Neuronal stem cell (in vitro differentiated cells): ENCODE results near the gene SMYD5.
"Not testable (repeated sequence)": the region's sequence is repeated elsewhere in the genome, so short reads cannot be mapped to it uniquely, and the experiment has no call there.

Experiments
- DNase-seq: peaks from one replicate; pipeline ENCODE4 v3.0.0-alpha.2; 2013; ENCODE audit warnings: low spot score
- H2AFZ ChIP-seq: one replicate; pipeline ENCODE4 v1.6.1; 2013; ENCODE audit warnings: mild to moderate bottlenecking, low read length, inconsistent platforms
- H2AK5ac ChIP-seq: 2 replicates; pipeline ENCODE4 v1.6.1; 2013; ENCODE audit warnings: low read depth, mild to moderate bottlenecking, inconsistent platforms, low read length, moderate library complexity, mixed read lengths
- H2BK120ac ChIP-seq: 2 replicates; pipeline ENCODE4 v1.6.1; 2013; ENCODE audit warnings: low read depth, mild to moderate bottlenecking, inconsistent platforms, low read length, moderate library complexity, mixed read lengths
- H2BK12ac ChIP-seq: one replicate; pipeline ENCODE4 v1.6.1; 2013; ENCODE audit warnings: low read length, inconsistent platforms
- H2BK15ac ChIP-seq: 2 replicates; pipeline ENCODE4 v1.6.1; 2013; ENCODE audit warnings: mild to moderate bottlenecking, low read length, inconsistent platforms, mixed read lengths
- H2BK5ac ChIP-seq: one replicate; pipeline ENCODE4 v1.6.1; 2013; ENCODE audit warnings: inconsistent platforms, mild to moderate bottlenecking, low read length, moderate library complexity
- H3K14ac ChIP-seq: one replicate; pipeline ENCODE4 v1.6.1; 2013; ENCODE audit warnings: low read length, inconsistent platforms
- H3K18ac ChIP-seq: 2 replicates; pipeline ENCODE4 v1.6.1; 2013; ENCODE audit warnings: low read length, inconsistent platforms
- H3K23ac ChIP-seq: 2 replicates; pipeline ENCODE4 v1.6.1; 2013; ENCODE audit warnings: low read depth, mild to moderate bottlenecking, mixed read lengths, low read length, inconsistent platforms; ENCODE audit not compliant: poor library complexity
- H3K27ac ChIP-seq: replicated peaks from 3 replicates; pipeline ENCODE4 v1.5.1; 2013; ENCODE audit warnings: low read length, inconsistent platforms
- H3K27me3 ChIP-seq, 3 experiments: 2 replicates each; pipeline ENCODE4 v1.6.1; 2013; ENCODE audit warnings: low read length in 3 of 3, mild to moderate bottlenecking in 2 of 3, inconsistent platforms in 1 of 3, low read depth in 1 of 3, mixed read lengths in 1 of 3, moderate library complexity in 1 of 3; ENCODE audit not compliant: control insufficient read depth in 3 of 3, insufficient read depth in 3 of 3
- H3K36me3 ChIP-seq, 2 donors: replicated peaks in 1 of 2; 2 replicates each; pipeline ENCODE4 v1.6.1; 2013; ENCODE audit warnings: low read length in 2 of 2; ENCODE audit not compliant: control insufficient read depth in 2 of 2, insufficient read depth in 2 of 2
- H3K4ac ChIP-seq: 2 replicates; pipeline ENCODE4 v1.6.1; 2013; ENCODE audit warnings: inconsistent platforms, mild to moderate bottlenecking, low read length, moderate library complexity
- H3K4me1 ChIP-seq, 2 donors: 1 replicate in 1 of 2; 2 replicates in 1 of 2; pipeline ENCODE4 v1.6.1; 2013; ENCODE audit warnings: low read length in 2 of 2, low read depth in 1 of 2; ENCODE audit not compliant: control insufficient read depth in 2 of 2, insufficient read depth in 1 of 2
- H3K4me2 ChIP-seq: one replicate; pipeline ENCODE4 v1.6.1; 2013; ENCODE audit warnings: mild to moderate bottlenecking, low read length, inconsistent platforms; ENCODE audit not compliant: insufficient read depth, poor library complexity, severe bottlenecking
- H3K4me3 ChIP-seq, 2 donors: 2 replicates each; pipeline ENCODE4 v1.5.1; 2013; ENCODE audit warnings: low read length in 2 of 2, mild to moderate bottlenecking in 2 of 2, inconsistent platforms in 1 of 2, moderate library complexity in 1 of 2
- H3K79me1 ChIP-seq: one replicate; pipeline ENCODE4 v1.6.1; 2013; ENCODE audit warnings: low read depth, mild to moderate bottlenecking, inconsistent platforms, low read length, moderate library complexity
- H3K9ac ChIP-seq: one replicate; pipeline ENCODE4 v1.6.1; 2013; ENCODE audit warnings: mild to moderate bottlenecking, low read depth, low read length, inconsistent platforms; ENCODE audit not compliant: poor library complexity
- H3K9me3 ChIP-seq, 2 donors: replicated peaks in 1 of 2; 2 replicates each; pipeline versions ENCODE3 to v1.6.1; 2013; ENCODE audit warnings: low read length in 2 of 2, mild to moderate bottlenecking in 2 of 2, inconsistent platforms in 1 of 2, low read depth in 1 of 2, mixed read lengths in 1 of 2, moderate library complexity in 1 of 2; ENCODE audit not compliant: control insufficient read depth in 2 of 2, insufficient read depth in 1 of 2
- H4K8ac ChIP-seq: one replicate; pipeline ENCODE4 v1.6.1; 2013; ENCODE audit warnings: low read depth, mild to moderate bottlenecking, inconsistent platforms, low read length, moderate library complexity
- H4K91ac ChIP-seq: one replicate; pipeline ENCODE4 v1.6.1; 2013; ENCODE audit warnings: low read length, low read depth, mild to moderate bottlenecking, inconsistent platforms; ENCODE audit not compliant: poor library complexity
- WGBS, 2 donors: extraction: QIAGEN DNeasy Blood & Tissue Kit; methylation state at CpG; one replicate each; pipeline ENCODE4 v1.1.7; 2013; ENCODE audit warnings: missing lambda C conversion rate in 2 of 2, mixed read lengths in 1 of 2; ENCODE audit not compliant: insufficient read length in 2 of 2, insufficient replicate concordance in 1 of 2; ENCODE audit errors: extremely low coverage in 2 of 2; 5-methylcytosine and 5-hydroxymethylcytosine counted together

Gene SMYD5

DNA sequence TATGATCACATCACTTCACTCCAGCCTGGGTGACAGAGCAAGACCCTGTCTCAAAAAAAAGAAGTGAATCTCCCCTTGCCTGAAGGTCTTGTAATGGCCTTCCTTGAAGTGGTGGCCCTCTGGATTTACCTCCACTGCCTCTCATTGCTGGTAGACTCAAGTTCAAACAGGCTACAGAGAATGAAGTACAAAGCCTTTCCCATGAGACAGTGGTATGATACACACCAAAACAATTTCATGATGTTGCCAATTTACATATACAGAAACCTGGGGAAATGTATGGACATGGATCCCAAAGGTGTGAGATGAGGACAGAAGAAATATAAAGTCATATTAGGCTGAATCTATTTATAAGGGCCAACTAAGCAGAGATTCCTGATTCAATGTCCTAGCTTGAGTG, 16.5 kb upstream of the SMYD5 start:
- no peak overlapping the region for H2AK5ac ChIP-seq
- no peak overlapping the region for H3K27ac ChIP-seq
- H3K23ac ChIP-seq, result no peak overlapping the region
- DNase-seq, result no peak
- H3K9me3 ChIP-seq, result peaks cover 0 to 10% of the 10 kb centered on the region in 2 donors
- H4K91ac ChIP-seq, result no peak overlapping the region
- no peak overlapping the region for H3K4me2 ChIP-seq
- H4K8ac ChIP-seq, result no peak overlapping the region
- no peak overlapping the region for H2BK15ac ChIP-seq
- H2BK120ac ChIP-seq, result no peak overlapping the region
- H3K18ac ChIP-seq, result no peak overlapping the region
- no peak overlapping the region for H3K14ac ChIP-seq
- H3K79me1 ChIP-seq, result no peaks in the 10 kb centered on the region
- H2BK5ac ChIP-seq, result no peak overlapping the region
- no peak overlapping the region for H3K4me3 ChIP-seq
- no peak overlapping the region for H2BK12ac ChIP-seq
- no peaks in the 10 kb centered on the region for H3K4me1 ChIP-seq
- H3K27me3 ChIP-seq, result peaks cover 9 to 60% (median 14%) of the 10 kb centered on the region in 3 experiments
- H2AFZ ChIP-seq, result no peak overlapping the region
- H3K9ac ChIP-seq, result no peak overlapping the region
- H3K36me3 ChIP-seq, result no peaks in the 10 kb centered on the region
- no peak overlapping the region for H3K4ac ChIP-seq

DNA sequence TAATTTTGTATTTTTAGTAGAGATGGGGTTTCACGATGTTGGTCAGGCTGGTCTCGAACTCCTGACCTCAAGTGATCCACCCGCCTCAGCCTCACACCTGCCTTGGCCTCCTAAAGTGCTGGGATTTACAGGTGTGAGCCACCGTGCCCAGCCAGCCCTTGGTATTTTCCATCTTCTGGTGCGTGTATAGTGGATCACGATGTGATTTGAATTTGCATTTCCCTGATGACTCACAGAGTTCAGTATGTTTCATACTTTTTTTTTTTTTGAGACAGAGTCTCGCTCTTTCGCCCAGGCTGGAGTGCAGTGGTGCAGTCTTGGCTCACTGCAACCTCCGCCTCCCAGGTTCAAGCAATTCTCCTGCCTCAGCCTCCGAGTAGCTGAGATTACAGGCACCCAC, 13.8 kb upstream of the SMYD5 start:
- not testable (repeated sequence) for H2BK15ac ChIP-seq, H2AFZ ChIP-seq, H4K8ac ChIP-seq, H3K27ac ChIP-seq, H4K91ac ChIP-seq, H3K79me1 ChIP-seq, H3K36me3 ChIP-seq, H3K4me1 ChIP-seq, H3K9ac ChIP-seq, H3K18ac ChIP-seq, H3K4ac ChIP-seq, DNase-seq, H3K9me3 ChIP-seq, H2BK5ac ChIP-seq, H3K14ac ChIP-seq, H3K23ac ChIP-seq, H3K4me3 ChIP-seq, H2AK5ac ChIP-seq, H2BK120ac ChIP-seq, H3K4me2 ChIP-seq, H2BK12ac ChIP-seq
- peaks cover 18 to 75% (median 32%) of the 10 kb centered on the region in 3 experiments for H3K27me3 ChIP-seq
- no CpG with 5 or more reads among the region's 10 CpGs for WGBS, 2 donors

DNA sequence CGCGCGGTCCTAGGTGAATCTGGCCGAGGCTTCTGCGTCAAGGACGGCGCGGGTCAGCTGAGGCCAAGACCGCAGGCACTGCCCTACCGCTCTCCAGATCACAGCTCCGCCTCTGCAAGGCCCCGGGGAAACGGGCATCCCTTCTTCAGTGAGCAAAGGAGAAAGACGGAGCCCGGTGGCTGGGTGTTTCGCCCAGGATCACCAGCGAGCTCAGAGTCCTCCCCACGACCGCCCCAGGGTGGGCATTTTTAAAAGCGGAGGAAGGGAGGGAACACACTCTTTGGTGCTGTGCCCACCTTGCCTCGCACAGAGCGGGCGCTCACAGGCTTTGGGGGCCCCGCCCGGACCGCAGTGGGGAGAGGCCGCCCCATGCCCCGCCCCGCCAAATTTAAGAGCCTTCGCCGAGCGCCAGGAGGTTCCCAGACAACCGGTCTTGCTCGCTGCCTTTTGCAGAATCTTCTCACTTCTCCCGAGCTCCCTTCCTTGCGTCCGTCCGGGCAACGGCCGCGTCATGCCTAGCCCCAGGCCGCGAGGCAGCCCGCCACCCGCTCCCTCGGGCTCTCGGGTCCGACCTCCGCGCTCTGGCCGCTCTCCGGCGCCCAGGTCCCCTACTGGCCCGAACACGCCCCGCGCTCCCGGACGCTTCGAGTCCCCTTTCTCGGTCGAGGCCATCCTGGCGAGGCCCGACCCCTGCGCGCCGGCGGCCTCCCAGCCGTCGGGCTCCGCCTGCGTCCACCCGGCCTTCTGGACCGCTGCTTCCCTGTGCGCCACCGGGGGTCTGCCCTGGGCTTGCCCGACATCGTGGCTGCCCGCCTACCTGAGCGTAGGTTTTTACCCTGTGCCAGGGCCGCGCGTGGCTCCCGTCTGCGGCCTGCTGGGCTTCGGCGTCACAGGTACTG, 11.6 kb upstream of the SMYD5 start, which contains the start of gene NOTO:
Gene NOTO, plus strand, starts transcription at position 419 of the 899 bp plus-strand sequence. Its CDS starts 93 bp downstream, at position 512.
- peak within 1 kb of the TSS in 1 of 2 donors; percentile 46 for H3K4me3 ChIP-seq
- DNase-seq, result no peak

DNA sequence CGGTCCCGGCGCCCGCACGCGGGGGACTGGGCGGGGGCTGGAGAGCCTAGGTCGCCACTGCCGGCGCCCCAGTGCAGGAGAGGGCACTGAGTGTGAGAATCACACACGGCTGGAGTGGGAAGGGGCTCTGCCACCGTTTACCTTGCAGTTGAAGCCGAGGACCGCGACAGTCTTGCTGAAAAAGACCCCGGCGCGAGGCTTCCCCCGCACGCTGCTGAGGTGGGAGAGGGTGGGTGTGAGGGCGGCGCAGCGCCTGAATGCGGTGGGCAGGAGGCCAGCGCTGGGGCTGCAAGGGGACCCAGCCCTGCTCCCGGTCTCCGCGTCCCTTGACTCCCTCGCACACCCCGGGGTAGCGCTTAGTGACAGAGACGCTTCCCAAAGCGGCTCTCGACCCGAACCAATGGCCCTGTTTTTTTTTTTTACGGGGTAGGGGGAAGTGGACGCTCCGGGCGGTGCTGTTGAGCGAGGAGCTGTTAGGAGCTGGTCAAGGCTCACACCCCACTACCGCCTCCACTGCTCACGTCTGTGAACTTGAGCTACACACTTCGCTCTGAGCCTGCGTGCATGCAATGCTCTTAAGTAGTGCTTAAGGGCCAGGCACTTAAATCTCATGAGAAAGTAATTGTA, 10.9 kb upstream of the SMYD5 start:
- Histone ChIP-seq H3K23ac (peak overlapping the region; percentile 34), H3K27ac (no peak overlapping the region), H2BK15ac (no peak overlapping the region), H3K79me1 (no peaks in the 10 kb centered on the region), H4K91ac (no peak overlapping the region), H2BK120ac (peak overlapping the region; percentile 61), H3K9ac (peak overlapping the region; percentile 60), H3K14ac (peak overlapping the region; percentile 71), H3K27me3 (peaks cover 18 to 73% (median 32%) of the 10 kb centered on the region in 3 experiments), H3K4me2 (peak overlapping the region; percentile 62), H2BK5ac (no peak overlapping the region), H2BK12ac (no peak overlapping the region), H2AFZ (peak overlapping the region; percentile 81), H3K4me3 (peak overlapping the region in 1 of 2 donors; percentile 46), H4K8ac (no peak overlapping the region), H3K9me3 (peaks cover 0 to 10% of the 10 kb centered on the region in 2 donors), H3K4me1 (no peaks in the 10 kb centered on the region), H3K4ac (no peak overlapping the region), H3K18ac (peak overlapping the region; percentile 76), H2AK5ac (no peak overlapping the region), H3K36me3 (no peaks in the 10 kb centered on the region)
- no peak for DNase-seq
- WGBS, 2 donors, result no CpG with 5 or more reads among the region's 44 CpGs

More for the DNA sequence above, 11.6 kb upstream of the SMYD5 start, which contains the start of gene NOTO:
- Histone ChIP-seq H2AK5ac (no peak within 1 kb of the TSS), H2AFZ (peak within 1 kb of the TSS; percentile 81), H2BK15ac (no peak within 1 kb of the TSS), H3K18ac (peak within 1 kb of the TSS; percentile 89), H3K4ac (no peak within 1 kb of the TSS), H2BK5ac (no peak within 1 kb of the TSS), H3K27me3 (peaks cover 18 to 74% (median 32%) of the 10 kb centered on the region in 3 experiments), H3K79me1 (no peaks in the 10 kb centered on the region), H3K27ac (no peak within 1 kb of the TSS), H3K36me3 (no peaks in the 10 kb centered on the region), H3K9me3 (peaks cover 0 to 10% of the 10 kb centered on the region in 2 donors), H4K8ac (no peak within 1 kb of the TSS), H3K9ac (peak within 1 kb of the TSS; percentile 60), H3K4me2 (peak within 1 kb of the TSS; percentile 62), H3K14ac (peak within 1 kb of the TSS; percentile 82), H2BK120ac (peak within 1 kb of the TSS; percentile 61), H2BK12ac (no peak within 1 kb of the TSS), H3K23ac (peak within 1 kb of the TSS; percentile 55), H4K91ac (no peak within 1 kb of the TSS), H3K4me1 (no peaks in the 10 kb centered on the region)
- WGBS, 2 donors, result no CpG with 5 or more reads among the region's 87 CpGs
